Caco-2 (cell line): ENCODE data around the gene KLF7. TPM values are rescaled to one million over a fixed set of nuclear protein-coding genes. Genes with fewer than 3 reads are reported as not detected.

ENCODE experiments used
- BruUV-seq: library from RNA; stranded (reverse); fragments of 400-500 nt; replicated peaks from 2 replicates; lab custom pipeline; 2021; lab: Mats Ljungman, UMichigan
- CTCF ChIA-PET: fragments of 300-600 bp; sonication (Branson Sonifier 250); formaldehyde crosslinking; loops from one replicate; lab custom pipeline; 2022; ENCODE audit warnings: antibody characterized with exemption; lab: Charles Lee
- POLR2A ChIA-PET: fragments of 300-600 bp; sonication (Branson Sonifier 250); formaldehyde crosslinking; loops from one replicate; lab custom pipeline; 2022; ENCODE audit warnings: antibody characterized with exemption; lab: Charles Lee
- DNase-seq, 2 experiments: peaks; one replicate each; pipeline versions ENCODE4 v3.0.0 to v3.0.0-alpha.2; 2020 to 2022
- H3K27me3 ChIP-seq: replicated peaks from 2 replicates; pipeline ENCODE4 v1.6.0; 2011; ENCODE audit warnings: low read length; ENCODE audit not compliant: control insufficient read depth, insufficient read depth
- H3K36me3 ChIP-seq: 2 replicates; pipeline ENCODE4 v1.5.1; 2011; ENCODE audit warnings: low read length; ENCODE audit not compliant: control insufficient read depth, insufficient read depth
- H3K4me1 ChIP-seq: fragments of 250-450 bp; sonication (Bioruptor Pico); 2 replicates; pipeline ENCODE4 v1.5.1; 2020; ENCODE audit warnings: mild to moderate bottlenecking
- H3K4me3 ChIP-seq: 2 replicates; pipeline ENCODE4 v1.5.1; 2011; ENCODE audit warnings: low read depth, mild to moderate bottlenecking, control low read depth, low read length
- H3K9me3 ChIP-seq: fragments of 250-450 bp; sonication (Bioruptor Pico); 2 replicates; pipeline ENCODE4 v1.5.1; 2020; ENCODE audit warnings: mild to moderate bottlenecking, moderate library complexity
- H3K27ac Mint-ChIP-seq: one replicate; pipeline ENCODE4 v1.8.0; 2022; ENCODE audit warnings: mixed read lengths; ENCODE audit not compliant: unreplicated experiment
- H3K27me3 Mint-ChIP-seq: one replicate; pipeline ENCODE4 v1.8.0; 2022; ENCODE audit warnings: mixed read lengths; ENCODE audit not compliant: insufficient read depth, unreplicated experiment
- H3K36me3 Mint-ChIP-seq: one replicate; pipeline ENCODE4 v1.8.0; 2022; ENCODE audit warnings: mild to moderate bottlenecking, mixed read lengths; ENCODE audit not compliant: insufficient read depth, unreplicated experiment
- H3K4me1 Mint-ChIP-seq: one replicate; pipeline ENCODE4 v1.8.0; 2022; ENCODE audit warnings: low read depth, mixed read lengths; ENCODE audit not compliant: unreplicated experiment
- H3K4me3 Mint-ChIP-seq: one replicate; pipeline ENCODE4 v1.8.0; 2022; ENCODE audit warnings: mild to moderate bottlenecking, moderate library complexity, mixed read lengths; ENCODE audit not compliant: unreplicated experiment
- H3K9me3 Mint-ChIP-seq: one replicate; pipeline ENCODE4 v1.8.0; 2022; ENCODE audit warnings: mixed read lengths; ENCODE audit not compliant: unreplicated experiment
- CTCF ChIP-seq, 2 experiments: fragments of 200-600 bp in 1 of 2; IDR thresholded peaks; 1 replicate in 1 of 2; 2 replicates in 1 of 2; pipeline versions ENCODE4 v1.5.1 to v1.8.0; 2011 to 2022; ENCODE audit warnings: antibody characterized with exemption in 1 of 2, control low read depth in 1 of 2, inconsistent platforms in 1 of 2, low read depth in 1 of 2, low read length in 1 of 2, mild to moderate bottlenecking in 1 of 2, moderate library complexity in 1 of 2; ENCODE audit not compliant: insufficient read depth in 1 of 2, severe bottlenecking in 1 of 2, unreplicated experiment in 1 of 2
- intact Hi-C: fragments of 100-400 bp; cut with micrococcal nuclease; formaldehyde crosslinking; loops from one replicate; pipeline ENCODE4 v1.10.0; 2022; ENCODE audit not compliant: unreplicated experiment
- total RNA-seq: library from RNA; stranded (reverse); gene quantifications from 2 replicates; pipeline ENCODE4 v1.2.3, GENCODE V29; 2022

KLF7 gene
- total RNA-seq, 1 experiment from 2014 or later = 0.36 TPM

GRCh38 chr2:207138627-207139297, 27.0 kb downstream of the KLF7 start:
- Mint-ChIP-seq H3K27ac (no peak overlapping the region), H3K4me3 (no peak overlapping the region), H3K36me3 (no peaks in the 10 kb centered on the region), H3K9me3 (no peaks in the 10 kb centered on the region), H3K27me3 (peaks cover 4% of the 10 kb centered on the region), H3K4me1 (peaks cover 7% of the 10 kb centered on the region)
- Histone ChIP-seq H3K27me3 (no peaks in the 10 kb centered on the region; the same call in 1 of the 2 replicates), H3K4me1 (no peaks in the 10 kb centered on the region), H3K9me3 (no peaks in the 10 kb centered on the region), H3K36me3 (no peaks in the 10 kb centered on the region), H3K4me3 (no peak overlapping the region)
- intact Hi-C loops = no loop called here
- POLR2A ChIA-PET = no interaction called here
- DNase-seq = no peak
- CTCF ChIA-PET = no interaction called here
- TF ChIP-seq CTCF (IDR thresholded peaks at IDR 0.05; ENCODE audit: insufficient read depth in 1 of 2, low read depth in 1 of 2, low read length in 1 of 2, severe bottlenecking in 1 of 2, unreplicated experiment in 1 of 2) = no peak
- BruUV-seq = no TSS peak

GRCh38 chr2:207137596-207138337, 28.0 kb downstream of the KLF7 start:
- no peak overlapping the region for H3K4me3 ChIP-seq
- TF ChIP-seq CTCF (IDR thresholded peaks at IDR 0.05; ENCODE audit: insufficient read depth in 1 of 2, low read depth in 1 of 2, low read length in 1 of 2, severe bottlenecking in 1 of 2, unreplicated experiment in 1 of 2) = no peak
- H3K4me1 Mint-ChIP-seq = peaks cover 11% of the 10 kb centered on the region
- no peak for DNase-seq
- H3K4me3 Mint-ChIP-seq = no peak overlapping the region
- ChIA-PET POLR2A (no interaction called here), CTCF (no interaction called here)
- peaks cover 4% of the 10 kb centered on the region for H3K27me3 Mint-ChIP-seq
- H3K36me3 ChIP-seq = no peaks in the 10 kb centered on the region
- H3K9me3 Mint-ChIP-seq = no peaks in the 10 kb centered on the region
- no peaks in the 10 kb centered on the region; the same call in 1 of the 2 replicates for H3K27me3 ChIP-seq
- intact Hi-C loops = no loop called here
- H3K27ac Mint-ChIP-seq = no peak overlapping the region
- no peaks in the 10 kb centered on the region; the same call in 1 of the 2 replicates for H3K4me1 ChIP-seq
- H3K9me3 ChIP-seq = no peaks in the 10 kb centered on the region
- no TSS peak for BruUV-seq
- H3K36me3 Mint-ChIP-seq = no peaks in the 10 kb centered on the region

- H3K27me3 Mint-ChIP-seq = no peaks in the 10 kb centered on the region
- Histone ChIP-seq H3K36me3 (no peaks in the 10 kb centered on the region), H3K27me3 (no peaks in the 10 kb centered on the region; the same call in 1 of the 2 replicates), H3K4me3 (no peak overlapping the region), H3K4me1 (no peaks in the 10 kb centered on the region; the same call in 1 of the 2 replicates), H3K9me3 (no peaks in the 10 kb centered on the region)
- no peak overlapping the region for H3K4me3 Mint-ChIP-seq
- ChIA-PET CTCF (no interaction called here), POLR2A (no interaction called here)
- no TSS peak for BruUV-seq
- no peak for TF ChIP-seq CTCF (IDR thresholded peaks at IDR 0.05; ENCODE audit: insufficient read depth in 1 of 2, low read depth in 1 of 2, low read length in 1 of 2, severe bottlenecking in 1 of 2, unreplicated experiment in 1 of 2)
- intact Hi-C loops = no loop called here
- no peak for DNase-seq
- peaks cover 11% of the 10 kb centered on the region for H3K4me1 Mint-ChIP-seq
- H3K27ac Mint-ChIP-seq = no peak overlapping the region
- no peaks in the 10 kb centered on the region for H3K36me3 Mint-ChIP-seq
- H3K9me3 Mint-ChIP-seq = no peaks in the 10 kb centered on the region
Observed at GRCh38 chr2:207136874-207137273, 28.9 kb downstream of the KLF7 start.
